GM12891 (cell line): ENCODE results near the gene KLHL2. TPM values are rescaled to one million over a fixed set of nuclear protein-coding genes. Genes with fewer than 3 reads are reported as not detected.
A peak's percentile ranks its signal among the peaks of the same experiment; 100 is the strongest.
"Not testable (repeated sequence)": the region's sequence is repeated elsewhere in the genome, so short reads cannot be mapped to it uniquely, and the experiment has no call there.

Experiments
- DNase-seq: peaks from one replicate; pipeline ENCODE4 v3.0.0; 2011; ENCODE audit warnings: low spot score; ENCODE audit not compliant: insufficient read length
- FAIRE-seq: peaks from 2 replicates; lab custom pipeline; 2011; peaks lifted over from hg19 to GRCh38; lab: Jason Lieb, UNC
- PAX5 ChIP-seq: IDR thresholded peaks from 2 replicates; pipeline ENCODE4 v1.6.1; 2011; ENCODE audit warnings: low read length, moderate library complexity, mild to moderate bottlenecking; ENCODE audit not compliant: insufficient read depth, severe bottlenecking
- POLR2A ChIP-seq: IDR thresholded peaks from 2 replicates; pipeline ENCODE4 v1.6.1; 2011; ENCODE audit warnings: low read depth, low read length, control low read depth
- POLR2AphosphoS5 ChIP-seq: IDR thresholded peaks from 2 replicates; pipeline ENCODE4 v1.6.1; 2011; ENCODE audit warnings: low read depth, low read length, control low read depth
- POU2F2 ChIP-seq: IDR thresholded peaks from 2 replicates; pipeline ENCODE4 v1.6.1; 2011; ENCODE audit warnings: low read depth, mild to moderate bottlenecking, control low read depth, low read length, moderate library complexity
- SPI1 ChIP-seq: IDR thresholded peaks from 2 replicates; pipeline ENCODE4 v1.6.1; 2011; ENCODE audit warnings: low read depth, low read length, control low read depth
- TAF1 ChIP-seq: IDR thresholded peaks from 2 replicates; pipeline ENCODE4 v1.6.1; 2011; ENCODE audit warnings: low read depth, low read length, control low read depth
- polyA plus RNA-seq: library from polyadenylated mRNA; unstranded; fragments of >200 nt; gene quantifications from one replicate; pipeline ENCODE4 v1.2.1, GENCODE V29; 2012; ENCODE audit warnings: low read depth, missing spikeins, inconsistent platforms; ENCODE audit not compliant: missing spikeins

Gene KLHL2, protein sequence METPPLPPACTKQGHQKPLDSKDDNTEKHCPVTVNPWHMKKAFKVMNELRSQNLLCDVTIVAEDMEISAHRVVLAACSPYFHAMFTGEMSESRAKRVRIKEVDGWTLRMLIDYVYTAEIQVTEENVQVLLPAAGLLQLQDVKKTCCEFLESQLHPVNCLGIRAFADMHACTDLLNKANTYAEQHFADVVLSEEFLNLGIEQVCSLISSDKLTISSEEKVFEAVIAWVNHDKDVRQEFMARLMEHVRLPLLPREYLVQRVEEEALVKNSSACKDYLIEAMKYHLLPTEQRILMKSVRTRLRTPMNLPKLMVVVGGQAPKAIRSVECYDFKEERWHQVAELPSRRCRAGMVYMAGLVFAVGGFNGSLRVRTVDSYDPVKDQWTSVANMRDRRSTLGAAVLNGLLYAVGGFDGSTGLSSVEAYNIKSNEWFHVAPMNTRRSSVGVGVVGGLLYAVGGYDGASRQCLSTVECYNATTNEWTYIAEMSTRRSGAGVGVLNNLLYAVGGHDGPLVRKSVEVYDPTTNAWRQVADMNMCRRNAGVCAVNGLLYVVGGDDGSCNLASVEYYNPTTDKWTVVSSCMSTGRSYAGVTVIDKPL
- 8.5 TPM for polyA plus RNA-seq

DNA sequence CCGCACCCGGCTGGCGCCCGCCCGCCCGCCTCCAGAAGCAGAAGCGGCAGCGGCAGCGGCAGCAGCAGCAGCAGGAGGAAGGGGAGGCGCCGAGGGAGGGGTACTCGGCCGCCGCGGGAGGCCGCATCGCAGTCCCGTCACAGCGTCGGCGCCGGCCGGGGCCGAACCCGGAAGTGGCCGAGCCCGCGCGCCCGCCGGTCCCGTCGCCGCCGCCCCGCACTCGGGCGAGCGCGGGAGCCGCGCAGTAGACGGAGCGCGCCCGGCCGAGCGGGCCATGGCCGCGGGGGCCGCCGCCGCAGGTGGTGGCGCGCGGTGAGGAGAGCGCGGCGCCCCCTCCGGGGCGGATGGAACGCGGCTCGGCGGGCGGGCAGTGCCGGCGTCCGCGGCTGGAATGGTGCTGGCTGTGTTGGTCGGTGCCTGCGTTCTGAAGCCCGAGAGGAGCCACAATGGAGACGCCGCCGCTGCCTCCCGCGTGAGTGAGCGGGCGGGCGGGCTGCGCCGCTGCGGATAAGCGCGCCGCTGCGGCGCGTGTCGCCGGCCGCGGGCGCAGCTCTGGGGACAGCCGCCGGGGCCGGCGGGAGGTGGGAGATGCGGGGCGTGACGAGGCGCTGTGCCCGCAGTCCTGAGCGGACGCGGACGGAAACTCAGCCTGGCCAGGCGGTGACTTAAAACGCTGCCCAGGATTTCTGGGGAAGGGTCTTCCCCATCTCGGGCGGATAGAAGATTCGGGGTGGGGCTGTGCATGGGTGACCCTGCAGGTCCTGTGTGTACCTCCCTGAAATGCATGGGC, at the start of gene KLHL2:
Gene KLHL2, plus strand, starts transcription at position 131 of the 790 bp plus-strand sequence. Its CDS starts 316 bp downstream, at position 447.
- FAIRE-seq (peak; percentile 89), DNase-seq (peak; percentile 83)
- TF ChIP-seq POU2F2 (no peak), POLR2A (no peak), SPI1 (no peak), PAX5 (no peak)

DNA sequence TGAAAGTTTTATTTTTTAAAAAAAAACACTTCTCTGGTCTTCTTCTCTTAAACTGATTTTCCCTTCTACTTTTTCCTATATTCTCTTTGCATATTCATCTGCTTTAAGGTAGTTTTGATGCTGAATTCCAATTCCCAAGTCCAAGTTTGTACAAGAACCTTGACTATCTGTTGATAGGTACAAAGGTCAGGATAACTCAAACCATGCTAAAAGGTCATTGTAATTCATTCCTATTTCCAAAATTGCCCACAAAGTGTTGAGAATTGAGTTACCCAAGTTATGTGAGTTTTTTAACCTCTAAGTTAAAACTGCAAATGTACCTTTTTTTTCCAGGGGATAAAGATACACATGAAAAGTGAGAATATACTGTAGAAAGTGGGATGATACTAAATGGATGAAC, 48.6 kb upstream of the KLHL2 start:
- no peak for TF ChIP-seq SPI1
- no peak for TF ChIP-seq TAF1
- TF ChIP-seq POU2F2 = no peak
- no peak for TF ChIP-seq POLR2AphosphoS5
- no peak for TF ChIP-seq PAX5
- TF ChIP-seq POLR2A = no peak
- FAIRE-seq (no peak), DNase-seq (no peak)

DNA sequence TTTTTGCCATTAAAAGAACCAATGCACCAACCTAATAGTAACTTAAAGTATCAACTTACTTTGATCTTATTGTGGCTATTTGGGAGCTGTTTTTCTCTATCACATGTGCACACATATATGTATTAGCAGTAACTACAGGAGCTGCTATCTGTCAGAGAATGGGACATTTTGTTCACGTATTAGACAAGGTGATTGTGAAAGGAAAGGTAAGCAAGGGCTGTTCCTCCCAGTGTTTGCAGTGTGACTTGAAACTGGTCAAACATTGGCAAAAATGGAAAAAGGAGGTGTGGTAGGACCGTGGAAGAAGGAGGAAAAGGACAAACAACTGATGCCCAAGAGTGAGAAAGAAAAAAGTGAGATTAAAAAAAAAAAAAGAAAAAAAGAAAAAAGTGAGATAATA, 43.1 kb upstream of the KLHL2 start:
- DNase-seq (no peak), FAIRE-seq (no peak)
- TF ChIP-seq PAX5 = no peak
- TF ChIP-seq SPI1 = no peak
- no peak for TF ChIP-seq POLR2AphosphoS5

DNA sequence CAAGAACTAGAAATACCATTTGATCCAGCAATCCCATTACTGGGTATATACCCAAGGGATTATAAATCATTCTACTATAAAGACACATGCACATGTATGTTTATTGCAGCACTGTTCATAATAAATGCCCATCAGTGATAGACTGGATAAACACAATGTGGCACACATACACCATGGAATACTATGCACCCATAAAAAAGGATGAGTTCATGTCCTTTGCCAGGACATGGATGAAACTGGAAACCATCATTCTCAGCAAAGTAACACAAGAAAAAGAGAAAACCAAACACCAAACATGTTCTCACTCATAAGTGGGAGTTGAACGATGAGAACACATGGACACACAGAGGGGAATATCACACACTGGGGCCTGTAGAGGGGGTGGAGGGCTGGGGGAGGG, 40.5 kb upstream of the KLHL2 start:
- not testable (repeated sequence) for FAIRE-seq, DNase-seq

DNA sequence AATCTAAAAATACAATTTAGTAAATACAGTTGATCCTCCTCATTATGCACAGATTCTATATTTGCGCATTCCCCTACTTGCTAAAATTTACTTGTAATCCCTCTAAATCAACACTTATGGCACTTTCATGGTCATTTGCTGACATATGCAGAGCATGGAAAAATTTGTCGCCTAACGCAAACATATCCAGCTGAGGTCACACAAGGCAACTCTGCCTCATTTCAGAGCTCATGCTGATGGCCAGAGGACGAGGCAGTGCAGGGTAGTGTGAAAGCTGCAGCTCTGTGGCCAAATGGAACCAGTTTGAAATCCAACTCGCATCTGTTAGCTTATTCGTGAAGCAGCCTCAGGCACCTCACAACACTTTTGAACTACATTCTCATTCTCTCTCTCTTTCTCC, 39.7 kb upstream of the KLHL2 start:
- no peak for DNase-seq
- TF ChIP-seq PAX5 = no peak
- no peak for TF ChIP-seq POLR2AphosphoS5
- TF ChIP-seq TAF1 = no peak
- no peak for TF ChIP-seq SPI1
- no peak for TF ChIP-seq POU2F2
- no peak for TF ChIP-seq POLR2A
- no peak for FAIRE-seq

DNA sequence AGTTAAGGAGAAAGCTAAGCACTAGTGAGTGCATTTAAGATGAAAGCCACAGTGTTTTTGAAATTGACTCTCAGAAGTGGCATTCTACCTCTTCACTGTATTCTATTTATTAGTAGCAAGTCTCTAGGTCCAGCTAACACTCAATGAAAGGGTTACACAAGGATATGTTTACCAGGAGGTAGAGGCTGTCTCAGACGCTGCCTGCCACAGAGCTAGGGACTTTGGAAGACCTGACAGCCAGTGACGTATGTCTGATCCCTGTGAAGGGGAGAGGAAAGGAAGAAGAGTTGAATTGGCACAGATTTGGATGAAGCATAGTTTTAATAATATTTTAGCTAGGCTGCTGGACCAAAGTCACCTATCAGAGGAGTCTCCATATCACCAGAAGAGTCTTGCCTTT, 36.5 kb upstream of the KLHL2 start:
- DNase-seq (no peak), FAIRE-seq (no peak)
- TF ChIP-seq SPI1 (no peak), PAX5 (no peak), POLR2A (no peak), POLR2AphosphoS5 (no peak), POU2F2 (no peak), TAF1 (no peak)

DNA sequence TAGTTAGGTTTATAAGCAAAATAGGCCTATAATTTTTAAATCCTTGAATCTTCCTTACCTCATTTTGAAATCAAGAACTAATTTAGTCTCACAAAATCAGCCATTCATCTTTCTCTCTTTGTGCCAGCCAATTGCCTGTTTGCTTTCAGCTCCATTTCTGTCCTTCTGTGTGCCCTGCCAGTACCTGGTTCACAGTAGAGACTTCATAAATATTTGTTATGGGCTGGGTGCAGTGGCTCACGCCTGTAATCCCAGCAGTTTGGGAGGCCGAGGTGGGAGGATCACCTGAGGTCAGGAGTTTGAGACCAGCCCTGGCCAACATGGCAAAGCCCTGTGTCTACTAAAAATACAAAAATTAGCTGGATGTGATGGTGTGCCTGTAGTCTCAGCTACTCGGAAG, 31.9 kb upstream of the KLHL2 start:
- not testable (repeated sequence) for FAIRE-seq, DNase-seq

DNA sequence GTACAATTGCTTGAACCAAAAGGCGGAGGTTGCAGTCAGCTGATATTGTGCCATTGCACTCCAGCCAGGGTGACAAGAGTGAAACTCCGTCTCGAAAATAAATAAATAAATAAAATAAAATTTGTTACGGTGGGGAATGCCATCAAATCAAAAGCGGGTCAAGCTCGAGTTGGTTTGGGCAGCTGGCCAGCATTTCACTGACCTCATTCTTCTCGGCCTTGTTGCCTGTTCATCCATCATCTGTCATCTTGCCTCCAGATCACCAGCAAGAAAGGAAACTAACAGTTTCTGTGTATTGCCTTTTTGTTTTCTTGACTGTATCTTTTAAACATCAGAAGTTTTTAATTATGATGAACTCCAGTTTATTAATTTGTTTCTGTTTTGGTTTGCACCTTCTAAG, 31.5 kb upstream of the KLHL2 start:
- FAIRE-seq (no peak), DNase-seq (no peak)
- TF ChIP-seq SPI1 = no peak
- no peak for TF ChIP-seq POU2F2
- no peak for TF ChIP-seq POLR2AphosphoS5
- no peak for TF ChIP-seq POLR2A
- no peak for TF ChIP-seq TAF1
- no peak for TF ChIP-seq PAX5

DNA sequence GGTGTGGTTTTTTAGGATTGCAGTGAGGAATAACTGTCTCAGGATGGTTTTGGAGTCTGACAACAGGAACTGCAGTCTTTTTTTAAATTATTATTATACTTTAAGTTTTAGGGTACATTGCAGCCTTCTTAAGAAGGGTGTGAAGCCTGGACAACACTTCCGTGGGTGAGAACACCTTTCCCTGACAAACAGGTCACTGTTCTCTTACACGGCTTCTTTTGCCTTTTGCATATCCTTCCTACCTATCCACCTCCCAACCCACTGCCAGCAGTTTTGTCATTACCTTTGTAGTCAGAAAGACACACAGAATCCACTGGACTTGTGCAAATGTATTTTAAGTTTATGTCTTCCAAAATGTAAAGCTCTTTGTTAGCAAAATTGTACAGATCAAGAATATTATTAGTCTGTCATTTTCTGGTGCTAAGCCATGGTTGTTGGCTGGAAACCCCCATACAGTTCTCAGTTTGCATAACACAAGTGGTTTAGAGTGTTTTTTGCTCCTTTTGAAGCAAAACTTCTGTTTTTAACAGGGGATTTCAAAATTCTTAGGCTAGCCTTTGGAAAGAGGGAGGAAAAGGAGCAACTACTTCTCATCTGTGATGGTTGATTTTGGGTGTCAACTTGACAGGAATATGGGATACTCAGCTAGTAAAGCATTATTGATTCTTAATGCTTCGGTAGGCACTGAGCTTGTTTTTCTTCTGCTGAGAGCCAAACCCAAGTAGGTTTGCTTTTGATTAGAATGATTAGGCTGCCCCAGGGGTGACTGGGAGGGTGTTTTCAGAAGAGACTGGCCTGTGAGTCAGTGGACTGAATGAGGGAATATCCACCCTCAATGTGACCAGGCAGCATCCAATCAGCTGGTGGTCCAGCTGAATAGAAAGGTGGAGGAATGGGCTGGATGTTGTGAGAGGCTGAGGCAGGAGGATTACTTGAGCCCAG, 29.4 kb upstream of the KLHL2 start:
- FAIRE-seq (peak; percentile 51), DNase-seq (no peak)
- no peak for TF ChIP-seq POLR2AphosphoS5
- TF ChIP-seq TAF1 = 0 out of 2 replicates have a peak, but pooled peaks have one; percentile 19

DNA sequence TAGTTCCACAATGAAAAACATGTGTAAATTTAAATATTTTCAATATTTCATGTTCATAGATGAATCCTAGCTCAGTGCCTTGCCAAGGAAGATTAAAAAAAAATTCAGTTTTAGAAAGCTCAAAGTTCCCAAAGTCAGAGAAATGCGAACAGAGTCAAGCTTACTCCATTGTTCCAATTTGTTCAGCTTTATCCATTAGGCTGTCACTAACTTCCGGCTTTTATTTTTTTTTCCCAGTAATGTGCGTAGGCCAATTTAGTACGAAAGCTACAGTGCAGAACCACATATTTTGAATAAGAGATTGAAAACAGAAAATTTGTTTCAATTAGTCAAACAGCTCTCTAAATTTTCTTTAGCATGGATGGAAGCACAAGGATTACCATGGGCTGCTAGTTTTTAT, 23.1 kb upstream of the KLHL2 start:
- FAIRE-seq = no peak
- DNase-seq = no peak
- TF ChIP-seq POU2F2 (no peak), POLR2A (no peak), SPI1 (no peak), POLR2AphosphoS5 (no peak), PAX5 (no peak), TAF1 (no peak)

DNA sequence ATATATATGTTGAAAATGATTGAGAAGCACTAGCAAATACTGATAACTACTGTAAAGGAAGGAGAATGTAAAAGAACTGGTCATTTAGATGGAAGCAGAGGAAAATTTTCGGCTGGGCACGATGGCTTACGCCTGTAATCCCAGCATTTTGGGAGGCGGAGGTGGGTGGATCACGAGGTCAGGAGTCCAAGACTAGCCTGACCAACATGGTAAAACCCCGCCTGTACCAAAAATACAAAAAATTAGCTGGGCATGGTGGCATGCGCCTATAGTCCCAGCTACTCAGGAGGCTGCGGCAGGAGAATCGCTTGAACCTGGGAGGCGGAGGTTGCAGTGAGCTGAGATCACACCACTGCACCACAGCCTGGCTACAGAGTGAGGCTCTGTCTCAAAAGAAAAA, 22.4 kb upstream of the KLHL2 start:
- not testable (repeated sequence) for FAIRE-seq

More for the DNA sequence above, 22.4 kb upstream of the KLHL2 start:
- DNase-seq = not testable (repeated sequence)
